Neural progenitor cell (in vitro differentiated cells): Measurements from ENCODE around the gene STARD3NL.
"Not testable (repeated sequence)": the region's sequence is repeated elsewhere in the genome, so short reads cannot be mapped to it uniquely, and the experiment has no call there.

Source experiments
- EZH2 ChIP-seq: fragments of 200-600 bp; sonication (generic); IDR thresholded peaks from 2 replicates; pipeline ENCODE4 v1.6.1; 2017; ENCODE audit warnings: antibody characterized with exemption, mild to moderate bottlenecking, moderate library complexity
- TF ChIP-seq, protein P1 (sequence below): fragments of 200-600 bp; sonication (generic); IDR thresholded peaks from 2 replicates; pipeline ENCODE4 v1.5.1; 2017; ENCODE audit warnings: antibody characterized with exemption, mild to moderate bottlenecking

GRCh38 chr7:38239129-38239528, 61.1 kb downstream of the STARD3NL start:
- TF ChIP-seq, protein P1, sequence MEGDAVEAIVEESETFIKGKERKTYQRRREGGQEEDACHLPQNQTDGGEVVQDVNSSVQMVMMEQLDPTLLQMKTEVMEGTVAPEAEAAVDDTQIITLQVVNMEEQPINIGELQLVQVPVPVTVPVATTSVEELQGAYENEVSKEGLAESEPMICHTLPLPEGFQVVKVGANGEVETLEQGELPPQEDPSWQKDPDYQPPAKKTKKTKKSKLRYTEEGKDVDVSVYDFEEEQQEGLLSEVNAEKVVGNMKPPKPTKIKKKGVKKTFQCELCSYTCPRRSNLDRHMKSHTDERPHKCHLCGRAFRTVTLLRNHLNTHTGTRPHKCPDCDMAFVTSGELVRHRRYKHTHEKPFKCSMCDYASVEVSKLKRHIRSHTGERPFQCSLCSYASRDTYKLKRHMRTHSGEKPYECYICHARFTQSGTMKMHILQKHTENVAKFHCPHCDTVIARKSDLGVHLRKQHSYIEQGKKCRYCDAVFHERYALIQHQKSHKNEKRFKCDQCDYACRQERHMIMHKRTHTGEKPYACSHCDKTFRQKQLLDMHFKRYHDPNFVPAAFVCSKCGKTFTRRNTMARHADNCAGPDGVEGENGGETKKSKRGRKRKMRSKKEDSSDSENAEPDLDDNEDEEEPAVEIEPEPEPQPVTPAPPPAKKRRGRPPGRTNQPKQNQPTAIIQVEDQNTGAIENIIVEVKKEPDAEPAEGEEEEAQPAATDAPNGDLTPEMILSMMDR = not testable (repeated sequence)
- TF ChIP-seq EZH2 = not testable (repeated sequence)
